ENCODE results near the gene CRHBP. TPM values are rescaled to one million over a fixed set of nuclear protein-coding genes. Genes with fewer than 3 reads are reported as not detected.

The CRHBP gene
- polyA plus RNA-seq, 3 donors, result 2.2 TPM; not detected in 2

DNA sequence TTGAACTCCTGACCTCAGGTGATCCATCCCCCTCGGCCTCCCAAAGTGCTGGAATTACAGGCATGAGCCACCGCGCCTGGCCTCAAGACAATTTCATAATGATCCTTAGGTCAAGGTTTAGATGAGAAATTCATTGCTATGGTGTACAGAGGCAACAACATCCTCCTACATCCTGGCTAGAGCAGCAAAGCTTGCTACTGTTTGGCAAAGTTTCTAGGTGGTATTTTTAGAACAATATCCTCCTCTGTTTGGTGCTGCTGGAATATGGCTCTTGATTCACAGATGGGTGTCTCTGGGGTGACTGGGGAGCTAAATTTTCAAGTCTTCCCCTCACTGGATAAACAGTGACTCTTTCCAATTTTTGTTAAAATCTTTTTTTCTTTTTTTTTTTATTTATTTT, 30.6 kb downstream of the CRHBP start:
- intact Hi-C loops (cut with micrococcal nuclease), result no loop called here
- Histone ChIP-seq H3K4me2 (replicated peaks; ENCODE audit: extremely low read depth, low read length, poor library complexity, severe bottlenecking) (no peak overlapping the region), H3K9me3 (replicated peaks in 1 of 2; ENCODE audit: control insufficient read depth in 1 of 2, insufficient read depth in 1 of 2, low read length in 2 of 2) (no peaks in the 10 kb centered on the region), H3K36me3 (replicated peaks in 1 of 2; ENCODE audit: control insufficient read depth in 1 of 2, insufficient read depth in 2 of 2, low read length in 2 of 2) (no peaks in the 10 kb centered on the region), H3K27ac (ENCODE audit: low read depth in 1 of 2, low read length in 2 of 2) (no peak overlapping the region), H3K4me3 (replicated peaks in 1 of 3; ENCODE audit: low read depth in 2 of 3, low read length in 3 of 3) (no peak overlapping the region), H3K4me1 (ENCODE audit: control insufficient read depth in 1 of 2, insufficient read depth in 2 of 2, low read length in 2 of 2) (no peaks in the 10 kb centered on the region), H2AFZ (ENCODE audit: insufficient read depth, low read depth, low read length, poor library complexity, severe bottlenecking) (no peak overlapping the region), H3K9ac (ENCODE audit: insufficient read depth, low read length, poor library complexity, severe bottlenecking) (no peak overlapping the region), H3K79me2 (ENCODE audit: insufficient read depth, low read length) (no peaks in the 10 kb centered on the region), H3K27me3 (ENCODE audit: control insufficient read depth in 2 of 2, insufficient read depth in 2 of 2, low read length in 2 of 2) (no peaks in the 10 kb centered on the region), H4K20me1 (ENCODE audit: insufficient read depth, low read length) (no peaks in the 10 kb centered on the region)
- H3K9me3 Mint-ChIP-seq, result peaks cover 0 to 2% (median 0%) of the 10 kb centered on the region in 7 donors
- no peaks in the 10 kb centered on the region for H3K36me3 Mint-ChIP-seq
- TF ChIP-seq, protein P1, sequence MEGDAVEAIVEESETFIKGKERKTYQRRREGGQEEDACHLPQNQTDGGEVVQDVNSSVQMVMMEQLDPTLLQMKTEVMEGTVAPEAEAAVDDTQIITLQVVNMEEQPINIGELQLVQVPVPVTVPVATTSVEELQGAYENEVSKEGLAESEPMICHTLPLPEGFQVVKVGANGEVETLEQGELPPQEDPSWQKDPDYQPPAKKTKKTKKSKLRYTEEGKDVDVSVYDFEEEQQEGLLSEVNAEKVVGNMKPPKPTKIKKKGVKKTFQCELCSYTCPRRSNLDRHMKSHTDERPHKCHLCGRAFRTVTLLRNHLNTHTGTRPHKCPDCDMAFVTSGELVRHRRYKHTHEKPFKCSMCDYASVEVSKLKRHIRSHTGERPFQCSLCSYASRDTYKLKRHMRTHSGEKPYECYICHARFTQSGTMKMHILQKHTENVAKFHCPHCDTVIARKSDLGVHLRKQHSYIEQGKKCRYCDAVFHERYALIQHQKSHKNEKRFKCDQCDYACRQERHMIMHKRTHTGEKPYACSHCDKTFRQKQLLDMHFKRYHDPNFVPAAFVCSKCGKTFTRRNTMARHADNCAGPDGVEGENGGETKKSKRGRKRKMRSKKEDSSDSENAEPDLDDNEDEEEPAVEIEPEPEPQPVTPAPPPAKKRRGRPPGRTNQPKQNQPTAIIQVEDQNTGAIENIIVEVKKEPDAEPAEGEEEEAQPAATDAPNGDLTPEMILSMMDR (IDR thresholded peaks at IDR 0.05), result no peak
- H3K27me3 Mint-ChIP-seq (ENCODE audit: low read depth in 3 of 3), result no peaks in the 10 kb centered on the region
- H3K4me3 Mint-ChIP-seq, result no peak overlapping the region
- DNase-seq, result no peak
- peaks cover 2% of the 10 kb centered on the region for H3K4me1 Mint-ChIP-seq
- no peak overlapping the region for H3K27ac Mint-ChIP-seq
- WGBS (ENCODE audit: insufficient coverage), result no CpG with 5 or more reads among the region's 3 CpGs

DNA sequence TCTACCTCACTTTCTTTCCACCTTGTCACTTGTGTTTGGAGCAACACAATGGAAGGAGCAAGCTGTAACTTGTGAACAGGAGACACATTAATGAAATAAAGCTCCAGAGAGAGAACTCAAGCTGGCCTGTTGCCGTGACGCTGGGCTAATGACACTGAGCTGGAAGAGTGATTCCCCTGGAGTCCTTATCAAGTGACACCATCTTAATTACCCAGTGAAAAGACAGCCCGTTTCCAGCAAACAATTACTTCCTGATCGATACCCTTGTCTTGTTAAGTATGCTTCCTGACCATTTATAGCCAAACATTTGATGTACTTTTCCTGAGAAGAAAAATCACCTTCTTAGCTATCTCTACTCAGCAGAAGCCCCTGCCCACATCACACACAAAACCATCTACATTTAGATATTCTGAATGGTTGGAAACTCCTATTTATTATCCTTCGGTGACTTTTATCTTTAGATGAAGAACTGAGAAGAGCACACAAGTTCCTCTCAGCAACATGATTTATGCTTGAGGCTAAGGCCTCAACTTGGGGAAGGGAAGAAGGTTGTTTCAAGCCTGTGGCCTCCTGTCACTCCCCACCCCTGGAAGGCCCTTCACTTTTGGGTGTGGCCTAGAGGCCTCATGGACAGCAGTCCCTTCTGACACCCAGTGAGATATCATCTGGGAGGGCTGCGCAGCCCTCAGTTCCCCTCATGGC, 34.1 kb downstream of the CRHBP start:
- no peak overlapping the region for H3K4me3 ChIP-seq (replicated peaks in 1 of 3; ENCODE audit: low read depth in 2 of 3, low read length in 3 of 3)
- no peak for DNase-seq
- no peak overlapping the region for H3K4me2 ChIP-seq (replicated peaks; ENCODE audit: extremely low read depth, low read length, poor library complexity, severe bottlenecking)
- no peak overlapping the region for H3K9ac ChIP-seq (ENCODE audit: insufficient read depth, low read length, poor library complexity, severe bottlenecking)
- H3K27me3 ChIP-seq (ENCODE audit: control insufficient read depth in 2 of 2, insufficient read depth in 2 of 2, low read length in 2 of 2), result no peaks in the 10 kb centered on the region
- Mint-ChIP-seq H3K36me3 (no peaks in the 10 kb centered on the region), H3K9me3 (peaks cover 0 to 4% (median 0%) of the 10 kb centered on the region in 7 donors), H3K4me1 (peaks cover 2% of the 10 kb centered on the region), H3K4me3 (no peak overlapping the region), H3K27me3 (ENCODE audit: low read depth in 3 of 3) (peaks cover 0 to 2% (median 1%) of the 10 kb centered on the region in 3 donors), H3K27ac (peak overlapping the region in 1 of 7 donors; percentile 3)
- intact Hi-C loops (cut with micrococcal nuclease), result no loop called here
- no peaks in the 10 kb centered on the region for H3K79me2 ChIP-seq (ENCODE audit: insufficient read depth, low read length)
- H3K4me1 ChIP-seq (ENCODE audit: control insufficient read depth in 1 of 2, insufficient read depth in 2 of 2, low read length in 2 of 2), result no peaks in the 10 kb centered on the region
- no peaks in the 10 kb centered on the region for H3K36me3 ChIP-seq (replicated peaks in 1 of 2; ENCODE audit: control insufficient read depth in 1 of 2, insufficient read depth in 2 of 2, low read length in 2 of 2)
- TF ChIP-seq, protein P1 (IDR thresholded peaks at IDR 0.05), result no peak
- H3K27ac ChIP-seq (ENCODE audit: low read depth in 1 of 2, low read length in 2 of 2), result no peak overlapping the region
- H2AFZ ChIP-seq (ENCODE audit: insufficient read depth, low read depth, low read length, poor library complexity, severe bottlenecking), result no peak overlapping the region
- no peaks in the 10 kb centered on the region for H4K20me1 ChIP-seq (ENCODE audit: insufficient read depth, low read length)
- WGBS (ENCODE audit: insufficient coverage), result 60% methylated on average over 4 of the region's 6 CpGs
- H3K9me3 ChIP-seq (replicated peaks in 1 of 2; ENCODE audit: control insufficient read depth in 1 of 2, insufficient read depth in 1 of 2, low read length in 2 of 2), result no peaks in the 10 kb centered on the region
